Calu3 (cell line): ENCODE results near the gene NCF4. TPM values are rescaled to one million over a fixed set of nuclear protein-coding genes. Genes with fewer than 3 reads are reported as not detected.

ENCODE experiments used
- BruUV-seq: library from RNA; stranded (reverse); fragments of 400-500 nt; replicated peaks from 2 replicates; lab custom pipeline; 2021; lab: Mats Ljungman, UMichigan
- CTCF ChIA-PET: fragments of 300-600 bp; sonication (Branson Sonifier 250); formaldehyde crosslinking; loops from one replicate; lab custom pipeline; 2022; ENCODE audit warnings: antibody characterized with exemption; lab: Charles Lee
- DNase-seq: peaks from one replicate; pipeline ENCODE4 v3.0.0; 2022
- H3K27ac Mint-ChIP-seq: one replicate; pipeline ENCODE4 v1.8.0; 2022; ENCODE audit warnings: mixed read lengths; ENCODE audit not compliant: unreplicated experiment
- H3K27me3 Mint-ChIP-seq: one replicate; pipeline ENCODE4 v1.8.0; 2022; ENCODE audit warnings: mixed read lengths; ENCODE audit not compliant: unreplicated experiment
- H3K36me3 Mint-ChIP-seq: one replicate; pipeline ENCODE4 v1.8.0; 2022; ENCODE audit warnings: mild to moderate bottlenecking, moderate library complexity, mixed read lengths; ENCODE audit not compliant: insufficient read depth, unreplicated experiment
- H3K4me1 Mint-ChIP-seq: one replicate; pipeline ENCODE4 v1.8.0; 2022; ENCODE audit warnings: mild to moderate bottlenecking, low read depth, mixed read lengths; ENCODE audit not compliant: unreplicated experiment
- H3K4me3 Mint-ChIP-seq: one replicate; pipeline ENCODE4 v1.8.0; 2022; ENCODE audit warnings: mild to moderate bottlenecking, low read depth, moderate library complexity, mixed read lengths; ENCODE audit not compliant: unreplicated experiment
- H3K9me3 Mint-ChIP-seq: one replicate; pipeline ENCODE4 v1.8.0; 2022; ENCODE audit warnings: low read depth, mixed read lengths; ENCODE audit not compliant: unreplicated experiment
- CTCF ChIP-seq: fragments of 200-600 bp; IDR thresholded peaks from one replicate; pipeline ENCODE4 v1.8.0; 2022; ENCODE audit warnings: antibody characterized with exemption; ENCODE audit not compliant: unreplicated experiment
- intact Hi-C: fragments of 100-400 bp; cut with micrococcal nuclease; formaldehyde crosslinking; loops from one replicate; pipeline ENCODE4 v1.10.0; 2022; ENCODE audit not compliant: unreplicated experiment
- total RNA-seq: library from RNA; stranded (reverse); gene quantifications from 2 replicates; pipeline ENCODE4 v1.2.3, GENCODE V29; 2022

NCF4 gene
- total RNA-seq, 1 experiment from 2014 or later, result not detected

GRCh38 chr22:36894266-36894665 is 33.5 kb downstream of the NCF4 start:
- no peaks in the 10 kb centered on the region for H3K36me3 Mint-ChIP-seq
- H3K4me1 Mint-ChIP-seq, result no peaks in the 10 kb centered on the region
- no TSS peak for BruUV-seq
- no peak for TF ChIP-seq CTCF
- peaks cover 77% of the 10 kb centered on the region for H3K27me3 Mint-ChIP-seq
- H3K9me3 Mint-ChIP-seq, result peaks cover 8% of the 10 kb centered on the region
- intact Hi-C loops, result no loop called here
- no peak overlapping the region for H3K27ac Mint-ChIP-seq
- DNase-seq, result no peak
- no peak overlapping the region for H3K4me3 Mint-ChIP-seq
- CTCF ChIA-PET, result no interaction called here

- no peak for DNase-seq
- Mint-ChIP-seq H3K27ac (no peak overlapping the region), H3K9me3 (peaks cover 8% of the 10 kb centered on the region), H3K4me3 (no peak overlapping the region), H3K27me3 (peaks cover 100% of the 10 kb centered on the region), H3K36me3 (no peaks in the 10 kb centered on the region), H3K4me1 (no peaks in the 10 kb centered on the region)
- intact Hi-C loops, result no loop called here
- BruUV-seq, result no TSS peak
- no peak for TF ChIP-seq CTCF
- CTCF ChIA-PET, result no interaction called here
Measured at GRCh38 chr22:36897611-36898010, 36.8 kb downstream of the NCF4 start.

- CTCF ChIA-PET, result interaction anchor here (0.6 kb wide), 1 partner anchor 8 kb away, joined by 3 read pairs; no protein-coding TSS in a partner anchor
Measured at GRCh38 chr22:36898690-36899089, 37.9 kb downstream of the NCF4 start.

GRCh38 chr22:36899498-36899897 is 38.7 kb downstream of the NCF4 start:
- intact Hi-C loops, result no loop called here
- Mint-ChIP-seq H3K27ac (no peak overlapping the region), H3K36me3 (no peaks in the 10 kb centered on the region), H3K4me1 (no peaks in the 10 kb centered on the region), H3K27me3 (peaks cover 100% of the 10 kb centered on the region), H3K9me3 (peaks cover 8% of the 10 kb centered on the region), H3K4me3 (no peak overlapping the region)
- DNase-seq, result no peak
- CTCF ChIA-PET, result no interaction called here
- TF ChIP-seq CTCF, result no peak
- no TSS peak for BruUV-seq

More at GRCh38 chr22:36898690-36899089, 37.9 kb downstream of the NCF4 start:
- Mint-ChIP-seq H3K27ac (no peak overlapping the region), H3K4me3 (no peak overlapping the region), H3K27me3 (peaks cover 100% of the 10 kb centered on the region), H3K36me3 (no peaks in the 10 kb centered on the region), H3K9me3 (peaks cover 8% of the 10 kb centered on the region), H3K4me1 (no peaks in the 10 kb centered on the region)
- DNase-seq, result no peak
- BruUV-seq, result no TSS peak
- intact Hi-C loops, result no loop called here
- TF ChIP-seq CTCF, result no peak
